ENCODE results near the gene COTL1. TPM values are rescaled to one million over a fixed set of nuclear protein-coding genes. Genes with fewer than 3 reads are reported as not detected.

Gene COTL1
- total and polyA plus RNA-seq, 2 donors from 2014 or later = 122 to 136 TPM

GRCh38 chr16:84612686-84613085 lies 5.2 kb downstream of the COTL1 start:
- no peaks in the 10 kb centered on the region for H3K36me3 ChIP-seq (ENCODE audit: control insufficient read depth in 2 of 3, insufficient read depth in 3 of 3, low read length in 3 of 3)
- TF ChIP-seq CTCF (IDR thresholded peaks at IDR 0.05; ENCODE audit: borderline replicate concordance, extremely low read depth, insufficient read depth) = no peak
- H3K27ac ChIP-seq (ENCODE audit: low read depth in 2 of 2, low read length in 2 of 2) = no peak overlapping the region
- no peaks in the 10 kb centered on the region for H3K9me3 ChIP-seq (ENCODE audit: control insufficient read depth in 2 of 3, insufficient read depth in 1 of 3, low read length in 3 of 3)
- no peak for FAIRE-seq
- H3K27me3 ChIP-seq (ENCODE audit: control insufficient read depth, insufficient read depth, low read length) = no peaks in the 10 kb centered on the region
- H3K4me1 ChIP-seq (ENCODE audit: control insufficient read depth in 2 of 3, insufficient read depth in 2 of 3, low read depth in 1 of 3, low read length in 3 of 3) = peaks cover 0 to 26% (median 0%) of the 10 kb centered on the region in 3 donors
- intact Hi-C loops (cut with DNase I) = no loop called here
- no peak overlapping the region for H3K9ac ChIP-seq (ENCODE audit: low read length in 3 of 3)
- no peak overlapping the region for H3K4me3 ChIP-seq (ENCODE audit: low read length in 3 of 3)
- peak in 1 of 5 donors; percentile 35 for DNase-seq

- DNase-seq = peak in 2 of 5 donors; percentile 21 to 61
- Histone ChIP-seq H3K4me3 (ENCODE audit: low read length in 3 of 3) (no peak overlapping the region), H3K27ac (ENCODE audit: low read depth in 2 of 2, low read length in 2 of 2) (no peak overlapping the region), H3K4me1 (ENCODE audit: control insufficient read depth in 2 of 3, insufficient read depth in 2 of 3, low read depth in 1 of 3, low read length in 3 of 3) (peaks cover 0 to 21% (median 0%) of the 10 kb centered on the region in 3 donors), H3K9me3 (ENCODE audit: control insufficient read depth in 2 of 3, insufficient read depth in 1 of 3, low read length in 3 of 3) (no peaks in the 10 kb centered on the region), H3K27me3 (ENCODE audit: control insufficient read depth, insufficient read depth, low read length) (no peaks in the 10 kb centered on the region), H3K9ac (ENCODE audit: low read length in 3 of 3) (no peak overlapping the region), H3K36me3 (ENCODE audit: control insufficient read depth in 2 of 3, insufficient read depth in 3 of 3, low read length in 3 of 3) (no peaks in the 10 kb centered on the region)
- intact Hi-C loops (cut with DNase I) = no loop called here
- no peak for FAIRE-seq
- TF ChIP-seq CTCF (IDR thresholded peaks at IDR 0.05; ENCODE audit: borderline replicate concordance, extremely low read depth, insufficient read depth) = no peak
Measured at GRCh38 chr16:84611041-84611440, 6.8 kb downstream of the COTL1 start.

GRCh38 chr16:84610376-84610775 lies 7.5 kb downstream of the COTL1 start:
- no peaks in the 10 kb centered on the region for H3K36me3 ChIP-seq (ENCODE audit: control insufficient read depth in 2 of 3, insufficient read depth in 3 of 3, low read length in 3 of 3)
- DNase-seq = no peak
- FAIRE-seq = no peak
- H3K9me3 ChIP-seq (ENCODE audit: control insufficient read depth in 2 of 3, insufficient read depth in 1 of 3, low read length in 3 of 3) = no peaks in the 10 kb centered on the region
- H3K27ac ChIP-seq (ENCODE audit: low read depth in 2 of 2, low read length in 2 of 2) = no peak overlapping the region
- no peak overlapping the region for H3K9ac ChIP-seq (ENCODE audit: low read length in 3 of 3)
- TF ChIP-seq CTCF (IDR thresholded peaks at IDR 0.05; ENCODE audit: borderline replicate concordance, extremely low read depth, insufficient read depth) = no peak
- no peak overlapping the region for H3K4me3 ChIP-seq (ENCODE audit: low read length in 3 of 3)
- peaks cover 0 to 20% (median 0%) of the 10 kb centered on the region in 3 donors for H3K4me1 ChIP-seq (ENCODE audit: control insufficient read depth in 2 of 3, insufficient read depth in 2 of 3, low read depth in 1 of 3, low read length in 3 of 3)
- no peaks in the 10 kb centered on the region for H3K27me3 ChIP-seq (ENCODE audit: control insufficient read depth, insufficient read depth, low read length)
- intact Hi-C loops (cut with DNase I) = no loop called here

GRCh38 chr16:84609563-84610177 lies 8.2 kb downstream of the COTL1 start:
- FAIRE-seq (no peak), DNase-seq (no peak)
- Histone ChIP-seq H3K36me3 (ENCODE audit: control insufficient read depth in 2 of 3, insufficient read depth in 3 of 3, low read length in 3 of 3) (no peaks in the 10 kb centered on the region), H3K4me3 (ENCODE audit: low read length in 3 of 3) (no peak overlapping the region), H3K27ac (ENCODE audit: low read depth in 2 of 2, low read length in 2 of 2) (no peak overlapping the region), H3K9ac (ENCODE audit: low read length in 3 of 3) (no peak overlapping the region), H3K4me1 (ENCODE audit: control insufficient read depth in 2 of 3, insufficient read depth in 2 of 3, low read depth in 1 of 3, low read length in 3 of 3) (peaks cover 0 to 15% (median 0%) of the 10 kb centered on the region in 3 donors), H3K9me3 (ENCODE audit: control insufficient read depth in 2 of 3, insufficient read depth in 1 of 3, low read length in 3 of 3) (no peaks in the 10 kb centered on the region), H3K27me3 (ENCODE audit: control insufficient read depth, insufficient read depth, low read length) (no peaks in the 10 kb centered on the region)
- TF ChIP-seq CTCF (IDR thresholded peaks at IDR 0.05; ENCODE audit: borderline replicate concordance, extremely low read depth, insufficient read depth) = no peak
- intact Hi-C loops (cut with DNase I) = no loop called here

Measured in kidney (tissue), 14 donors.